HUES6 (cell line): ENCODE measurements around the gene SPAST.
A peak's percentile ranks its signal among the peaks of the same experiment; 100 is the strongest.

Experiments used
- H3K27ac ChIP-seq: 2 replicates; pipeline ENCODE4 v1.7.0; 2013; ENCODE audit warnings: low read depth, mild to moderate bottlenecking, low read length, inconsistent platforms
- H3K27me3 ChIP-seq: 2 replicates; pipeline ENCODE4 v1.6.1; 2013; ENCODE audit warnings: low read length; ENCODE audit not compliant: control insufficient read depth, insufficient read depth
- H3K36me3 ChIP-seq: 2 replicates; pipeline ENCODE4 v1.6.1; 2013; ENCODE audit warnings: low read length; ENCODE audit not compliant: control insufficient read depth, insufficient read depth
- H3K4me1 ChIP-seq: 2 replicates; pipeline ENCODE4 v1.6.1; 2013; ENCODE audit warnings: low read length; ENCODE audit not compliant: control insufficient read depth, insufficient read depth
- H3K4me3 ChIP-seq: 2 replicates; pipeline ENCODE4 v1.5.1; 2013; ENCODE audit warnings: low read depth, low read length
- H3K9ac ChIP-seq: one replicate; pipeline ENCODE4 v1.6.1; 2013; ENCODE audit warnings: mild to moderate bottlenecking, low read length
- H3K9me3 ChIP-seq: 2 replicates; pipeline ENCODE4 v1.6.1; 2013; ENCODE audit warnings: low read depth, low read length; ENCODE audit not compliant: control insufficient read depth, insufficient read depth

SPAST gene

DNA sequence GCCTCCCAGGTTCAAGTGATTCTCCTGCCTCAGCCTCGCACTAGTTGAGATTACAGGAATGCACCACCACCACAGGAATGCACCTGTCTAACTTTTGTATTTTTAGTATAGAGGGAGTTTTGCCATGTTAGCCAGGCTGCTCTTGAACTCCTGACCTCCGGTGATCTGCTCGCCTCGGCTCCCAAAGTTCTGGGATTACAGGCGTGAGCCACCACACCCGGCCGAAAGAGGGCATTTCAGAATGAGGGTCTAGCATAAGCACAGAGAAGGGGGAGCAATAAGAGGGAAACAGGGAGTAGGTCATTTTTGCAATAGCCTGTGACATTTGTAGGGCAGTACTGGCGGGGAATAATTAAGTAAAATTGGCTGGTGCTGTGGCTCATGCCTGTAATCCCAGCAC lies 1.9 kb upstream of the SPAST start:
- H3K4me3 ChIP-seq, result no peak overlapping the region
- H3K4me1 ChIP-seq, result peaks cover 7% of the 10 kb centered on the region
- no peaks in the 10 kb centered on the region for H3K36me3 ChIP-seq
- no peaks in the 10 kb centered on the region for H3K9me3 ChIP-seq
- no peak overlapping the region for H3K27ac ChIP-seq
- no peak overlapping the region for H3K9ac ChIP-seq
- no peaks in the 10 kb centered on the region for H3K27me3 ChIP-seq

- peaks cover 7% of the 10 kb centered on the region for H3K4me1 ChIP-seq
- H3K9me3 ChIP-seq, result no peaks in the 10 kb centered on the region
- peak overlapping the region; percentile 69 for H3K4me3 ChIP-seq
- H3K9ac ChIP-seq, result no peak overlapping the region
- no peaks in the 10 kb centered on the region for H3K27me3 ChIP-seq
- H3K36me3 ChIP-seq, result no peaks in the 10 kb centered on the region
- H3K27ac ChIP-seq, result no peak overlapping the region
Observed at GRCh38 chr2:32061973-32062861, 1.1 kb upstream of the SPAST start.

DNA sequence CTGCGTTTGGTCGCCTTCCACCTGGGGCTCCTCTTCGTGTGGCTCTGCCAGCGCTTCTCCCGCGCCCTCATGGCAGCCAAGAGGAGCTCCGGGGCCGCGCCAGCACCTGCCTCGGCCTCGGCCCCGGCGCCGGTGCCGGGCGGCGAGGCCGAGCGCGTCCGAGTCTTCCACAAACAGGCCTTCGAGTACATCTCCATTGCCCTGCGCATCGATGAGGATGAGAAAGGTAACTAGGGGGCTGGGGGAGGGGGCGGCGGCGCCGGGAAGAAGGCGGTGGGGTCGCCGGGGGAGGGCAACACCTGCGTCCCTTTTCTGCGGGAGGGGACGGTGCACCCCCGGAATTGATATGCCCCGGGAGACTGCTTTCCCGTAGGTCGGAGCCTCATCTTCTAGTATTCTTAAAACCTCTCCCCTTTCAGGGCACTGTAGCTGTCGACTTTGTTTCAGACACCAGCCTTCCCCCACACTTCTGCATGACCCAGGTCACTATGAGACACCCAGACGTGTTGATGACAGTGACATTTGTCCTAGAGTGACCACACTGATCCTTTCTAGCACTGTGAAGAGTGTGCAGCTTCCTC lies 755 bp downstream of the SPAST start:
- Histone ChIP-seq H3K36me3 (no peaks in the 10 kb centered on the region), H3K4me3 (peak overlapping the region; percentile 69), H3K9ac (peak overlapping the region; percentile 46), H3K4me1 (peaks cover 7% of the 10 kb centered on the region), H3K27ac (peak overlapping the region; percentile 73; the same call in 1 of the 2 replicates), H3K27me3 (no peaks in the 10 kb centered on the region), H3K9me3 (no peaks in the 10 kb centered on the region)

GRCh38 chr2:32064713-32065112 lies 1.4 kb downstream of the SPAST start:
- H3K9me3 ChIP-seq, result no peaks in the 10 kb centered on the region
- H3K27ac ChIP-seq, result no peak overlapping the region
- peaks cover 7% of the 10 kb centered on the region for H3K4me1 ChIP-seq
- H3K27me3 ChIP-seq, result no peaks in the 10 kb centered on the region
- H3K36me3 ChIP-seq, result no peaks in the 10 kb centered on the region
- peak overlapping the region; percentile 46 for H3K9ac ChIP-seq
- H3K4me3 ChIP-seq, result peak overlapping the region; percentile 69

DNA sequence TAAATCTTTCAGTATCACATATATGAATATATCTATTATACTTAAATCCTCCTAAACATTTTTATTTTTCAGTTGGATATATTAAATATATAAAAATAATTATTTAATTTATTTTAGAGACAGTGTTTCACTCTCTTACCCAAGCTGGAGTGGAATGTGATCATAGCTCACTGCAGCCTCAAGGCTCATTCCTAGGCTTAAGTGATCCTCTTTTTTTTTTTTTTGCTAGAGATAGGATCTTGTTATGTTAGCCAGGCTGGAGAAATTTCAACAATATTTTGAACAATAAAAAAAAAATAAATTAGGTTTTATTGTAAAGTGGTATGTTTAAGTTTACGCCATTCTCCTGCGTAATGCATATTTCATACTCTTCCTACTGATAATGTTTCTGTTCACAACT lies 4.2 kb downstream of the SPAST start:
- no peaks in the 10 kb centered on the region for H3K9me3 ChIP-seq
- no peaks in the 10 kb centered on the region for H3K4me1 ChIP-seq

GRCh38 chr2:32074134-32074506 lies 10.8 kb downstream of the SPAST start:
- H3K36me3 ChIP-seq, result no peaks in the 10 kb centered on the region; the same call in 1 of the 2 replicates
- no peak overlapping the region for H3K9ac ChIP-seq
- no peak overlapping the region for H3K27ac ChIP-seq
- no peaks in the 10 kb centered on the region for H3K27me3 ChIP-seq
- no peaks in the 10 kb centered on the region for H3K9me3 ChIP-seq
- H3K4me3 ChIP-seq, result no peak overlapping the region
- no peaks in the 10 kb centered on the region for H3K4me1 ChIP-seq

More for the DNA sequence above, 4.2 kb downstream of the SPAST start:
- Histone ChIP-seq H3K27ac (no peak overlapping the region), H3K9ac (no peak overlapping the region), H3K36me3 (no peaks in the 10 kb centered on the region), H3K4me3 (no peak overlapping the region), H3K27me3 (no peaks in the 10 kb centered on the region)

- Histone ChIP-seq H3K27me3 (no peaks in the 10 kb centered on the region), H3K4me3 (no peak overlapping the region), H3K9ac (no peak overlapping the region), H3K4me1 (no peaks in the 10 kb centered on the region), H3K27ac (no peak overlapping the region), H3K9me3 (no peaks in the 10 kb centered on the region), H3K36me3 (peaks cover 4% of the 10 kb centered on the region; the same call in 1 of the 2 replicates)
Observed at GRCh38 chr2:32095671-32096070, 32.3 kb downstream of the SPAST start.

DNA sequence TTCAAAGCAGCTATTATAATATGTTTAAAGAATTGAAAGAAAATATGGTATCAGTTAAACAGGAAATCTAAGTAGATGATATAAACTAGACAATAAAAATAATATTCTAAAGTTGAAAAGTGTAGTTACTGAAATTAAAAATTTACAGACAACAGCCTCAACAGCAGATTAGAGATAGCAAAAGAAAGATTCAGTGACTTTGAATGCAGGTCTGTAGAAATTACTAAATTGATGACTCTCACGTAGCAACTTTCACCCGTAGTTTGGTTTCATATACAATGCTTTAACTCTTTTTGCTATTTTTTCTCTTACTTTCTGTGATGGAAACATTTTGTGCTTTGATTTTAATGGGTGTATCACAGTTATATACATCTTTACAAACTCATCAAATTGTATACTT lies 44.8 kb downstream of the SPAST start:
- H3K9me3 ChIP-seq, result peaks cover 14% of the 10 kb centered on the region
- H3K27ac ChIP-seq, result no peak overlapping the region
- H3K4me3 ChIP-seq, result no peak overlapping the region
- H3K4me1 ChIP-seq, result no peaks in the 10 kb centered on the region
- peaks cover 19% of the 10 kb centered on the region for H3K36me3 ChIP-seq
- no peaks in the 10 kb centered on the region for H3K27me3 ChIP-seq
- no peak overlapping the region for H3K9ac ChIP-seq

DNA sequence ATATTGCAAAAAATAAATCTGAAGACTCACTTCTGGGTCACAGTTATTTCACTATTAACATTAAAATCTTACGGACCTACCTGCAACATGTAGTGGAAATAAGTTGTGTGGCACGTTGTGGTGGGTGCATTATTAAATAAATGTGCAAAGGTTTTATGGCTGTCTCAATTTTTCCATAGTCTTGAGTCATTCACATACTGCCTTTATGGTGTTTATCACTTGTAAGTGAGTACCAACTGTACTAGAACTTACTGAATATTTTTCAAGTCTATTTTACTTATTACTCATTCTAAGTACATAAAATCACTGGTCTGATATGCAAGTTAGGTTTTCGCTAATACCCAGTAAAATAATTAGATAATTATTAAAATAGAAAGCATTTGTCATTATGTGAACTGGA lies 54.7 kb downstream of the SPAST start:
- no peaks in the 10 kb centered on the region for H3K4me1 ChIP-seq
- peaks cover 12% of the 10 kb centered on the region; the same call in 1 of the 2 replicates for H3K36me3 ChIP-seq
- no peak overlapping the region for H3K4me3 ChIP-seq
- H3K9me3 ChIP-seq, result no peaks in the 10 kb centered on the region
- no peak overlapping the region for H3K9ac ChIP-seq
- H3K27me3 ChIP-seq, result no peaks in the 10 kb centered on the region
- no peak overlapping the region for H3K27ac ChIP-seq

DNA sequence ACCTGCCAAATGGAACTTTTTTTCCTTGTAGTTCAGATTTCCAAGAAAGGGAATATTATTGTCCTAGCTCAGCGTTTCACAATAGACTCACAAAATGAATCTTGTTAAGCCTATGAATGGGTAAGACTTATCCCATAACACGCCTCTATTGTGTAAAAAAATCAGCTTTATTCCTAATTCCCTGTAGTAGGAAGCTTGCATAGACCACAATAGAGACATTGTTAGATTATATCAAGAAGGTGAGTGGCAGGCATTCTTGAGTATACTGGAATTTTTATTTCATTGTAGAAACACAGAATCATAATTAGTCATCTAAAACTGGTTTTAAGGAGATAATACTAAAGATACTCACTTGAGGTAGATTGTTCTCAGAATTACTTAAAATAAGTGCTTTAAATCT lies 55.8 kb downstream of the SPAST start:
- Histone ChIP-seq H3K4me1 (no peaks in the 10 kb centered on the region), H3K9me3 (no peaks in the 10 kb centered on the region), H3K36me3 (peaks cover 12% of the 10 kb centered on the region; the same call in 1 of the 2 replicates), H3K4me3 (no peak overlapping the region), H3K9ac (no peak overlapping the region), H3K27me3 (no peaks in the 10 kb centered on the region), H3K27ac (no peak overlapping the region)

- Histone ChIP-seq H3K9ac (no peak overlapping the region), H3K4me1 (no peaks in the 10 kb centered on the region), H3K27me3 (no peaks in the 10 kb centered on the region), H3K4me3 (no peak overlapping the region), H3K36me3 (peaks cover 16% of the 10 kb centered on the region; the same call in 1 of the 2 replicates), H3K27ac (no peak overlapping the region), H3K9me3 (no peaks in the 10 kb centered on the region)
Observed at GRCh38 chr2:32124660-32125059, 61.3 kb downstream of the SPAST start.
